D341Med (cell line): ENCODE results near the gene TBX1.

Experiments
- DNase-seq: peaks from one replicate; pipeline ENCODE4 v3.0.0; 2012; ENCODE audit warnings: low spot score

Gene TBX1

GRCh38 chr22:19753996-19754700 is 6.4 kb upstream of the TBX1 start:
- no peak for DNase-seq

GRCh38 chr22:19754701-19755144 is 5.9 kb upstream of the TBX1 start:
- DNase-seq = no peak

- DNase-seq = no peak
Measured at GRCh38 chr22:19755145-19755710, 5.3 kb upstream of the TBX1 start.

GRCh38 chr22:19755722-19756287 is 4.8 kb upstream of the TBX1 start:
- DNase-seq = no peak

- DNase-seq = peak; percentile 88
Measured at GRCh38 chr22:19756288-19757128, 4.1 kb upstream of the TBX1 start.

GRCh38 chr22:19757140-19757984 is 3.2 kb upstream of the TBX1 start:
- DNase-seq = no peak

GRCh38 chr22:19757985-19758895 is 2.3 kb upstream of the TBX1 start:
- DNase-seq = no peak

GRCh38 chr22:19758896-19759426 is 1.6 kb upstream of the TBX1 start:
- no peak for DNase-seq

GRCh38 chr22:19759427-19760057 is 1.0 kb upstream of the TBX1 start:
- DNase-seq = no peak

- DNase-seq = peak; percentile 73
Measured at GRCh38 chr22:19760951-19761724, 560 bp downstream of the TBX1 start.

- no peak for DNase-seq
Measured at GRCh38 chr22:19761725-19762567, 1.4 kb downstream of the TBX1 start.

- DNase-seq = no peak
Measured at GRCh38 chr22:19762568-19763457, 2.2 kb downstream of the TBX1 start.

GRCh38 chr22:19763458-19764298 is 3.1 kb downstream of the TBX1 start:
- no peak for DNase-seq

- no peak for DNase-seq
Measured at GRCh38 chr22:19764299-19764593, 3.7 kb downstream of the TBX1 start.

- no peak for DNase-seq
Measured at GRCh38 chr22:19764636-19765476, 4.3 kb downstream of the TBX1 start.
